B cell (primary cell): ENCODE data around the gene CYBB. TPM values are rescaled to one million over a fixed set of nuclear protein-coding genes. Genes with fewer than 3 reads are reported as not detected.

Experiments used
- ATAC-seq: fragments of 200-7000 bp; cut with Tn5 transposase; one replicate; pipeline ENCODE4 v1.10.0; 2021; ENCODE audit warnings: low read depth, mild to moderate bottlenecking, moderate number of reproducible peaks, moderate library complexity
- CTCF ChIA-PET: fragments of 350-600 bp; sonication (Branson Sonifier 250); formaldehyde crosslinking; loops from one replicate; lab custom pipeline; 2021; ENCODE audit warnings: antibody characterized with exemption, inconsistent platforms; lab: Charles Lee
- POLR2A ChIA-PET: fragments of 350-600 bp; sonication (Branson Sonifier 250); formaldehyde crosslinking; loops from one replicate; lab custom pipeline; 2021; ENCODE audit warnings: antibody characterized with exemption; lab: Charles Lee
- DNase-seq: peaks from one replicate; pipeline ENCODE4 v3.0.0; 2013
- H2AFZ ChIP-seq: 2 replicates; pipeline ENCODE4 v1.6.1; 2012; ENCODE audit warnings: mild to moderate bottlenecking, low read depth, low read length; ENCODE audit not compliant: insufficient read depth, poor library complexity, severe bottlenecking
- H3K27ac ChIP-seq, 2 donors: 1 replicate in 1 of 2; 2 replicates in 1 of 2; pipeline ENCODE4 v1.5.1; 2012 to 2013; ENCODE audit warnings: low read length in 2 of 2, mild to moderate bottlenecking in 2 of 2, moderate library complexity in 1 of 2
- H3K27me3 ChIP-seq, 4 experiments: fragments of 200-600 bp in 1 of 4; sonication (generic) in 1 of 4; replicated peaks in 1 of 4; 1 replicate in 2 of 4; 2 replicates in 2 of 4; pipeline versions ENCODE4 v1.6.1 to v1.7.0; 2013 to 2016; ENCODE audit warnings: low read length in 3 of 4, mild to moderate bottlenecking in 2 of 4, mixed read lengths in 1 of 4, moderate library complexity in 1 of 4; ENCODE audit not compliant: insufficient read depth in 4 of 4, control insufficient read depth in 3 of 4; ENCODE audit errors: control extremely low read depth in 1 of 4
- H3K36me3 ChIP-seq, 2 experiments: replicated peaks in 1 of 2; 1 replicate in 1 of 2; 2 replicates in 1 of 2; pipeline versions ENCODE4 v1.6.1 to v1.7.1; 2013; ENCODE audit warnings: low read length in 1 of 2; ENCODE audit not compliant: insufficient read depth in 2 of 2, control insufficient read depth in 1 of 2; ENCODE audit errors: control extremely low read depth in 1 of 2, extremely low read depth in 1 of 2
- H3K4me1 ChIP-seq, 2 donors: fragments of 200-600 bp in 1 of 2; sonication (generic) in 1 of 2; 1 replicate in 1 of 2; 2 replicates in 1 of 2; pipeline versions ENCODE4 v1.5.1 to v1.6.1; 2013 to 2017; ENCODE audit warnings: low read length in 2 of 2; ENCODE audit not compliant: control insufficient read depth in 2 of 2, insufficient read depth in 2 of 2
- H3K4me2 ChIP-seq: replicated peaks from 2 replicates; pipeline ENCODE3; 2012; ENCODE audit warnings: mild to moderate bottlenecking, low read depth, low read length; ENCODE audit not compliant: poor library complexity, severe bottlenecking
- H3K4me3 ChIP-seq, 5 experiments: fragments of 200-600 bp in 1 of 5; sonication (generic) in 1 of 5; 1 replicate in 3 of 5; 2 replicates in 2 of 5; pipeline versions ENCODE4 v1.5.1 to v1.7.0; 2011 to 2016; ENCODE audit warnings: low read length in 4 of 5, mild to moderate bottlenecking in 4 of 5, low read depth in 2 of 5, control low read depth in 1 of 5, moderate library complexity in 1 of 5; ENCODE audit not compliant: insufficient read depth in 1 of 5; ENCODE audit errors: control extremely low read depth in 1 of 5, extremely low read depth in 1 of 5
- H3K79me2 ChIP-seq: fragments of 200-600 bp; sonication (generic); one replicate; pipeline ENCODE4 v1.6.0; 2016; ENCODE audit warnings: low read length; ENCODE audit not compliant: control insufficient read depth, insufficient read depth
- H3K9ac ChIP-seq: fragments of 200-600 bp; sonication (generic); 2 replicates; pipeline ENCODE4 v1.6.1; 2017; ENCODE audit warnings: mild to moderate bottlenecking, low read length, moderate library complexity
- H3K9me3 ChIP-seq, 3 donors: one replicate each; pipeline versions ENCODE4 v1.6.1 to v1.7.1; 2013; ENCODE audit warnings: low read length in 2 of 3; ENCODE audit not compliant: control insufficient read depth in 2 of 3, insufficient read depth in 1 of 3; ENCODE audit errors: control extremely low read depth in 1 of 3
- H4K20me1 ChIP-seq: 2 replicates; pipeline ENCODE4 v1.6.0; 2012; ENCODE audit warnings: mild to moderate bottlenecking, low read length; ENCODE audit not compliant: insufficient read depth, control insufficient read depth, poor library complexity, severe bottlenecking
- H3K27ac Mint-ChIP-seq: one replicate; pipeline ENCODE4 v1.8.0; 2021; ENCODE audit warnings: mixed read lengths
- H3K27me3 Mint-ChIP-seq: one replicate; pipeline ENCODE4 v1.8.0; 2021; ENCODE audit warnings: mixed read lengths
- H3K4me1 Mint-ChIP-seq: one replicate; pipeline ENCODE4 v1.8.0; 2021; ENCODE audit warnings: mixed read lengths
- H3K4me3 Mint-ChIP-seq: one replicate; pipeline ENCODE4 v1.8.0; 2021; ENCODE audit warnings: mixed read lengths
- H3K9me3 Mint-ChIP-seq: one replicate; pipeline ENCODE4 v1.8.0; 2022; ENCODE audit warnings: mixed read lengths; ENCODE audit not compliant: insufficient read depth
- EZH2 ChIP-seq: IDR thresholded peaks from 2 replicates; pipeline ENCODE4 v1.6.1; 2012; ENCODE audit warnings: borderline replicate concordance, low read depth, mild to moderate bottlenecking, moderate library complexity, low read length; ENCODE audit not compliant: insufficient read depth, poor library complexity, severe bottlenecking
- WGBS: methylation state at CpG from one replicate; pipeline ENCODE4 v1.1.5; 2013; ENCODE audit warnings: missing lambda C conversion rate; ENCODE audit not compliant: insufficient coverage; 5-methylcytosine and 5-hydroxymethylcytosine counted together
- intact Hi-C: fragments of 100-400 bp; cut with micrococcal nuclease; formaldehyde crosslinking; loops from one replicate; pipeline ENCODE4 v1.10.0; 2022
- polyA plus RNA-seq: library from polyadenylated mRNA; depleted of rRNA; stranded (reverse); fragments of >200 nt; gene quantifications from 2 replicates; pipeline ENCODE4 v1.2.3, GENCODE V29; 2012
- total RNA-seq, 2 donors: library from RNA; stranded (reverse); fragments of 120-200 nt in 1 of 2; gene quantifications; 1 replicate in 1 of 2; 2 replicates in 1 of 2; pipeline versions ENCODE4 v1.2.3 to v1.2.4, GENCODE V29; 2013 to 2022
- TF ChIP-seq, protein P1 (sequence below): fragments of 200-600 bp; IDR thresholded peaks from one replicate; pipeline ENCODE4 v1.8.0; 2022; ENCODE audit warnings: antibody characterized with exemption, mild to moderate bottlenecking

Gene CYBB
- total and polyA plus RNA-seq, 2 donors (not counting 1 experiment from before 2014, with no cell fraction given) = 72.1 to 132 TPM

DNA sequence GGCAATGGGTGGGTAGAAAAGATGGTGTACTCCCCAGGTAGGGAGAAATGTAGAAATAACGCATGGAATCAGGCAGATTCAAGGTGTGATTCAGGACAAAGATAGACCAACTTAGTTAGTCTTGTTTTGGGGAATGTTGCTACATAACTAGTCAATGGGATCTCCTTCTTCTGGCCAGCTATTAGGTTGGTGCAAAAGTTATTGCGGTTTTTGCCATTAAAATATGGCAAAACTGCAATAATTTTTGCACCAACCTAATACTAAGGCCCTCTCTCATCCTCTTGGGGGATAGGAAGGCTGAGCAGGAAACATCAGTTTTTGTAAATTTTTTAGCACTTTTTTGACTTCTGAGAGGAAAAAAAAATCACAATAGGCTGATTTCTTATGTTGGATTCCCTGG is 23.2 kb downstream of the CYBB start:
- Mint-ChIP-seq H3K4me1 (peaks cover 36% of the 10 kb centered on the region), H3K27me3 (no peaks in the 10 kb centered on the region), H3K27ac (peak overlapping the region; percentile 67), H3K4me3 (no peak overlapping the region), H3K9me3 (no peaks in the 10 kb centered on the region)
- Histone ChIP-seq H3K27me3 (no peaks in the 10 kb centered on the region), H3K4me3 (no peak overlapping the region), H3K36me3 (peaks cover 10 to 86% of the 10 kb centered on the region in 2 experiments), H3K4me2 (no peak overlapping the region), H3K27ac (peak overlapping the region in 1 of 2 donors; percentile 37), H3K9me3 (no peaks in the 10 kb centered on the region), H2AFZ (no peak overlapping the region), H3K9ac (no peak overlapping the region), H3K79me2 (no peaks in the 10 kb centered on the region), H3K4me1 (peaks cover 6 to 12% of the 10 kb centered on the region in 2 donors), H4K20me1 (peaks cover 10% of the 10 kb centered on the region)
- ATAC-seq (no peak), DNase-seq (no peak)
- TF ChIP-seq EZH2 = no peak
- TF ChIP-seq, protein P1, sequence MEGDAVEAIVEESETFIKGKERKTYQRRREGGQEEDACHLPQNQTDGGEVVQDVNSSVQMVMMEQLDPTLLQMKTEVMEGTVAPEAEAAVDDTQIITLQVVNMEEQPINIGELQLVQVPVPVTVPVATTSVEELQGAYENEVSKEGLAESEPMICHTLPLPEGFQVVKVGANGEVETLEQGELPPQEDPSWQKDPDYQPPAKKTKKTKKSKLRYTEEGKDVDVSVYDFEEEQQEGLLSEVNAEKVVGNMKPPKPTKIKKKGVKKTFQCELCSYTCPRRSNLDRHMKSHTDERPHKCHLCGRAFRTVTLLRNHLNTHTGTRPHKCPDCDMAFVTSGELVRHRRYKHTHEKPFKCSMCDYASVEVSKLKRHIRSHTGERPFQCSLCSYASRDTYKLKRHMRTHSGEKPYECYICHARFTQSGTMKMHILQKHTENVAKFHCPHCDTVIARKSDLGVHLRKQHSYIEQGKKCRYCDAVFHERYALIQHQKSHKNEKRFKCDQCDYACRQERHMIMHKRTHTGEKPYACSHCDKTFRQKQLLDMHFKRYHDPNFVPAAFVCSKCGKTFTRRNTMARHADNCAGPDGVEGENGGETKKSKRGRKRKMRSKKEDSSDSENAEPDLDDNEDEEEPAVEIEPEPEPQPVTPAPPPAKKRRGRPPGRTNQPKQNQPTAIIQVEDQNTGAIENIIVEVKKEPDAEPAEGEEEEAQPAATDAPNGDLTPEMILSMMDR = no peak
- WGBS = no CpG with 5 or more reads among the region's 2 CpGs
- CTCF ChIA-PET = interaction anchor here (1.8 to 4.8 kb wide), 2 partner anchors 22 to 58 kb away, joined by 6 to 23 read pairs; no protein-coding TSS in a partner anchor
- POLR2A ChIA-PET = interaction anchor here (0.7 kb wide), 1 partner anchor 64 kb away, joined by 3 read pairs; no protein-coding TSS in a partner anchor
- intact Hi-C loops = no loop called here

DNA sequence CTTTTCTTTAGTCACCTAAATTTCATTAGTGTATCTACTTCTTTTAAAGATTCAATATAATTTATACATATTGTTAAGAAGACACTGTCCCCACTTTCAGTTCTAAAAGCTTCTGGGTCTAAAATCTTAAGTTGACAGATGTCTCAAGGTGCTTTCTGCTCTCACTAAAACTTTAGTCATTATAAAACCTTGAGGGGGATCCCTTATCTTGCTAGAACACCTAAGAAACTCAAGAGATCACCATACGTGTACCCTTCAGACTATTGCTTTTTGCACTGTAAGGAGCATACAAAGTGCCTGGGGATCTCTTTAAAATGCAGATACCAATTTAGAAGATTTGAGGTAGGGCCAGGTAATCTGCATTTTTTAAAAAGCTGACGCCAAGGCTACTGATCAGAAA is 30.1 kb downstream of the CYBB start:
- H3K4me1 ChIP-seq = peaks cover 24 to 43% of the 10 kb centered on the region in 2 donors
- H3K4me1 Mint-ChIP-seq = peaks cover 61% of the 10 kb centered on the region
- H3K79me2 ChIP-seq = no peaks in the 10 kb centered on the region
- intact Hi-C loops = no loop called here
- H3K9me3 ChIP-seq = no peaks in the 10 kb centered on the region
- DNase-seq (no peak), ATAC-seq (no peak)
- TF ChIP-seq EZH2 = no peak
- TF ChIP-seq, protein P1 = no peak
- ChIA-PET CTCF (interaction anchor here (1.1 to 3.7 kb wide), 2 partner anchors 13 to 64 kb away, joined by 3 to 20 read pairs; no protein-coding TSS in a partner anchor), POLR2A (no interaction called here)
- no peaks in the 10 kb centered on the region for H3K9me3 Mint-ChIP-seq
- H4K20me1 ChIP-seq = peaks cover 10% of the 10 kb centered on the region
- H3K27me3 ChIP-seq = no peaks in the 10 kb centered on the region
- H3K4me3 ChIP-seq = no peak overlapping the region
- no peak overlapping the region for H2AFZ ChIP-seq
- H3K27me3 Mint-ChIP-seq = no peaks in the 10 kb centered on the region
- no peak overlapping the region for H3K4me2 ChIP-seq
- no CpG with 5 or more reads among the region's 2 CpGs for WGBS
- no peak overlapping the region for H3K9ac ChIP-seq
- no peak overlapping the region for H3K4me3 Mint-ChIP-seq
- H3K36me3 ChIP-seq = peaks cover 8 to 60% of the 10 kb centered on the region in 2 experiments
- H3K27ac Mint-ChIP-seq = peak overlapping the region; percentile 27
- peak overlapping the region in 1 of 2 donors; percentile 43 for H3K27ac ChIP-seq
